DMS 273 treated with DMSO at 0.1 percent for 48 hours (cell line): ENCODE data around the gene SPAG4.

ENCODE experiments used
- DNase-seq: peaks from one replicate; lab custom pipeline; 2025; lab: John Stamatoyannopoulos, UW

The SPAG4 gene, protein sequence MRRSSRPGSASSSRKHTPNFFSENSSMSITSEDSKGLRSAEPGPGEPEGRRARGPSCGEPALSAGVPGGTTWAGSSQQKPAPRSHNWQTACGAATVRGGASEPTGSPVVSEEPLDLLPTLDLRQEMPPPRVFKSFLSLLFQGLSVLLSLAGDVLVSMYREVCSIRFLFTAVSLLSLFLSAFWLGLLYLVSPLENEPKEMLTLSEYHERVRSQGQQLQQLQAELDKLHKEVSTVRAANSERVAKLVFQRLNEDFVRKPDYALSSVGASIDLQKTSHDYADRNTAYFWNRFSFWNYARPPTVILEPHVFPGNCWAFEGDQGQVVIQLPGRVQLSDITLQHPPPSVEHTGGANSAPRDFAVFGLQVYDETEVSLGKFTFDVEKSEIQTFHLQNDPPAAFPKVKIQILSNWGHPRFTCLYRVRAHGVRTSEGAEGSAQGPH

DNA sequence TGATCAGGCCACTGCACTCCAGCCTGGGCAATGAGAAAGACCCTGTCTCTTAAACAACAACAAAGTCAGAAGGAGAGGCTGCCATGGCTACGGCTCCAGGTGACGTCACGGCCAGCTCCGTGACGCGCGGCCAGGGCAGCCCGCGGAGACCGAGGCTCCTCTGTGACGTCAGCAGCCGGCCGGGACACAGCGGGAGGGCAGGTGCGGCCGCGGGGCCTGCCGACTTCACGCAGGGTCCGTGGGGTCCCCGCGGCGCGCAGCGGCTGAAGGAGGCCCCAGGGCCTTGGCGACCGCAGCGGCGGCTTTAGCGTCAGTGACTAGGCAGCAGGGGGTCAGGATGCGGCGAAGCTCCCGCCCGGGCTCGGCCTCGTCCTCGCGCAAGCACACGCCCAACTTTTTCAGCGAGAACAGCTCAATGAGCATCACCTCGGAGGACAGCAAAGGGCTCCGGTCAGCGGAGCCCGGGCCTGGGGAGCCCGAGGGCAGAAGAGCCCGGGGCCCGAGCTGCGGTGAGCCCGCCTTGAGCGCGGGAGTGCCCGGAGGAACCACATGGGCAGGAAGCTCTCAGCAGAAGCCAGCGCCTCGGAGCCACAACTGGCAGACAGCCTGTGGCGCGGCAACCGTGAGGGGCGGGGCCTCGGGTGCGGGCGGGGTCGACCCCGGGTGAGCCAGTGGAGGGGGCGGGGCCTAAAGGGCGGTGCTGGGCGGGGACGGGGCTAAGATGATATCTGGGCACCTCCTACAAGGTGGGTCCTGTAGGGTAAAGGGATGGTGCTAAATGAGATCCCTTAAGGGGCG, at the start of gene SPAG4:
Gene SPAG4, plus strand, starts transcription at position 163 of the 798 bp plus-strand sequence. Its CDS starts 175 bp downstream, at position 338.
- DNase-seq = peak; percentile 97

DNA sequence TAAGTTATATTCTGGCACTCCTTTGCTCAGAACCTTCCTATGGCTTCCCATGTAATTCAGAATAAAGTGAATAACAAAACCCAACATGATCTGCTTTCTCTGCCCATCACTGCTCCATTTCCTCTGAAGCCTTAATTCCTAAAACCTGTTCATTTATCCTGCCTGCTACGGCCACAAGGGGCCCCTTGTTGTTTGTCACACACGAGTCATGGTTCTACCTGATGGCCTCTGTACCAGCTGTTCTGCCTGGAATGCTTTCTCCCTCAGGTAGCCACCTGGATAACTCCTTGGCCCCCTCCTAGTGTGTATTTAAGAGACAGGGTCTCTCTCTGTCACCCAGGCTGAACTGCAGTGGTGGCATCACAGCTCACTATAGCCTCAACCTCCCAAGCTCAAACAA, 47.0 kb upstream of the SPAG4 start:
- DNase-seq = no peak

DNA sequence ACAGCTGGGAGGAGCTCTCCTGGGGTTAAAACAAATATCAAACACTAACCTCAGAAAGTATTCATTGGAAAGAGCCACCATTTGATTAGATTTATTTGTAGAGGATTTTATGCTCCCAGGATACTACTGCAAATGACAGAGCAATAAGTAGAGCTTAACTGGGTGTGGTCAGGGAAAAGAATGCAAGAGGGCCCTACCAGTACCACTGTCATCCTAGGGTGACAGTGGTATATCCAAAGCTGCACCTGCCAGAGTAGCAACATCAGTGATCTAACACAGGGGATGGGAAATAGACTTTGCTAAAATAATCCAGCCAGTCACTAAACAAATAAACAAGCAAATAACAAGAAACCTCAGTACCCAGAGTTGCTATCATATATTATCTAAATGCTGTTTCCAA, 44.1 kb upstream of the SPAG4 start:
- DNase-seq = no peak

DNA sequence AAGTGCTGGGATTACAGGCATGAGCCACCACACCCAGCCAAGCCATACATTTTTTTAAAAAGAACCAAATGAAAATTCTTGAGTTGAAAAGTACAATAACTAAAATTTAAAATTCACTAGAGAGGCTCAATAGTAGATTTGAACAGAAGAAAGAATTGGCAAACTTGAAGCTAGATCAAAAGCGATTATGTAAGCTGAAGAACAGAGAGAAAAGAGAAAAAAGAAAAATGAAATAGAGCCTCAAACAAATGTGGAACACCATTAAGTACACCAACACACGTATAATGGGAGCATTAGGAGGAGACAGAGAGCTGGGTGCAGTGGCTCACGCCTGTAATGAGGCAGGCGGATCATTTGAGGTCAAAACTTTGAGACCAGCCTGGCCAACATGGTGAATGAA, 42.8 kb upstream of the SPAG4 start:
- no peak for DNase-seq

DNA sequence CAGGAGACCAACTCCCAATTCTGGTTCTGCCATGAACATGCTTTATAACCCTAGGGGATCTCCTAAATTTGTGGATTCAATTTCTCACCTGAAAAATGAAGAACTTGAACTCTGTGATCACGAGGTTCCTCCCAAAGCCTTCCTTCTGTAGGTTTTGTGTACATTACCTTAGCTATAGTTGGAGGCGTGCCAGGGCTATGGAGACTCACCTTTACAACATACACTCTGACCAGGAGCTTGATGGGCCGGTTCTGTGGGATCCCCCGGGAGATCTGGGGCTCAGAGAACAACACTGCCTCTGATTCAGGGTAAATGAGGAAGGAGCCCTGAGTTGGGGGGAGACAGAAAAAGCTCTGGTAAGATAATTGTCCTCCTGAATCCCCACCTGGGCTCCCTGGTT, 39.7 kb upstream of the SPAG4 start:
- DNase-seq = no peak

DNA sequence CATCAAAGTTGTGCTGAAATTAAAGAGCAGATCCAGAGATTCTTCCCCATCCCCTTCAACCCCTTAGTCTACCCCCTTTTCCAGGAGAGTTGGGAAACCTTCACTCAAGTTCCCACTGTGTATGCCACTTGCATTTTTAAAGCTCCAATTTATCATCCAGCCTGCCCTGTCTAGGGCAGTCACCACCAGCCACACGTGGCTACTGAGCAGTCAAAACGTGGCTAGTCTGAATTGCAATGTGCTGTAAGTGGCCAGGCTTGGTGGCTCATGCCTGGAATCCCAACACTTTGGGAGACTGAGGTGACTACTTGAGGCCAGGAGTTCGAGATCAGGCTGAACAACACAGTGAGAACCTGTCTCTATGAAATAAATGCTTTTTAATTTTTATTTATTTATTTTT, 38.8 kb upstream of the SPAG4 start:
- DNase-seq = no peak

DNA sequence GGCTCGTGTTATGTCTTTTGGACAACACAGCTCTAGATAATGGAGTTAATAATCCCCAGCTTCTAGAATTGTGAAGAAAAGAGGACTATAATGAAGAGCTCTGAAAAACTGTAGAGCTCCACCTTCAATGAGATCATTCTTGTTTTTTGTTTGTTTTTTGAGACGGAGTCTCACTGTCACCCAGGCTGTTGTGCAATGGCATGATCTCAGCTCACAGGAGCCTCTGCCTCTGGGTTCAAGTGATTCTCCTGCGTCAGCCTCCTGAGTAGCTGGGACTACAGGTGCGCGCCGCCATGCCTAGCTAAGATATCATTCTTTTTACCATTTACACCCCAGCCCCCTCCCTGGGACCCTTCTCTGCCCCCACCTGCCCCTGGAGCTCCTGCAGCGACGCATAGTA, 37.2 kb upstream of the SPAG4 start:
- DNase-seq = no peak

DNA sequence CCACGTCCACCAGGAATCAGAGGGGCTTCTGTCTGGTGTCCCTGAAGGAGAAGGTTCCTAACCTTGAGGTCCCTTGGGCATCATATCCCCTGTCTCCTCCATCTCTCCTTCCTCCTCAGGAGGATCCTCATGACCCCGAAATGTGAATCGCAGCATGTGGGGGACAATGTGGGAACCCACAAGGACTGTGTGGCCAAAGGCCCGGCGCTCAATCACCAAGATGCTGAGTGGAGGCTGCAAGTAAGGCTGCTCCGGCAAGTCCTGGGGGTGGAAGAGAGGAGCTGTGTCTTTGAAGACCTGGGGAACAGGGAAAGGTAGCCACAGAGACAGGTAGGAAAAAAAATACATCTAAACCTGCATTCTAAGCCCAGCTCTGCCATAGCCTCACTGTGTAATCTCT, 36.4 kb upstream of the SPAG4 start:
- no peak for DNase-seq

DNA sequence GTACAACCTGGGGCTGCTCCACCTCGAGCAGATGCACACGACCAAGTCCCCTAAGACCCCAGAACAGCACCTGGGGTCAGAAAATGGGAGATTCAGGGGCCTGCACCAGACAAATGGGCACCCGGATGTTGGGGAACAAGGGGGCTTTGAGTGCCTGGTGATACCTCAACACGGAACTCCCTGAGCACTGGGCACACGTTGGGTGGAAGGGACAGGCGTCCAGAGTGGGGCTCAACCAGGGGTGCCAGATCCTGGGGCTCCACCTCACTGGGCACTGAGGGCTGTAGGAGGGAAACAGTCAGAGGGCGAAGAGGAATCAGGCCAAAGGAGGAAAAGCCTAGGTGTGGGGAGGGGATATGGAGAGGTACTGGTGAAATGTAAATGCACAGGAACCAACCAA, 33.5 kb upstream of the SPAG4 start:
- no peak for DNase-seq

DNA sequence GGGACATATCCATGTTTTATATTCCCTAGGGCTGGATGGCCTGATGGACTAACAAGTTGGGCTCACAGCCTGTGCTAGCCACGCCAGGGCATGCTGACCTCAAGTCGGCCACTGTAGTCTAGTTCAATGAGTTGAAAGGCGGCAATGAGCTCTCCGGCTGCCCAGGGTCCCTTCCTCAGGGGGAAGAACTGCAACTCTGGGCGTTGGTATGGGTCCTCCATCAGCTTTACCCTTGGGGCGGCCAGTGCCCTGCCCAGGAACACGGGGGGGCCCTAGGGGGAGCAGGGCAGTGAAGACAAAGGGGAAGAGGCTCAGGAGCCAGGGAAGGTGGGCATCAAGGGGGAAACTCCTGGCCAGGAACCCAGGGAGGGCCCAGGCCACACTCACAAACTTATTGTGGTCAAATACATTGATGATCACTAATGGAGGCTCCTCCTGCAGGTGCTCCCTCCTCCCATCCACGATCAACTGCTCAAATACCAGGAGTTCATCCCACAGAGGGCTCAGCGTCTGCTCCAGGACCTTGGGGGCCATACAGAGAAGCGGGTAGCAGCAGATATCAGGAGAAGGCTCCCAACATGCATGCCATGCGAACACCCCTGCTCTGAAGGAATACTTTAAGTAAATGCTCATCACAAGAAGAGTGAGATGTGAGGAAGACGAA, 32.8 kb upstream of the SPAG4 start:
- DNase-seq = no peak

DNA sequence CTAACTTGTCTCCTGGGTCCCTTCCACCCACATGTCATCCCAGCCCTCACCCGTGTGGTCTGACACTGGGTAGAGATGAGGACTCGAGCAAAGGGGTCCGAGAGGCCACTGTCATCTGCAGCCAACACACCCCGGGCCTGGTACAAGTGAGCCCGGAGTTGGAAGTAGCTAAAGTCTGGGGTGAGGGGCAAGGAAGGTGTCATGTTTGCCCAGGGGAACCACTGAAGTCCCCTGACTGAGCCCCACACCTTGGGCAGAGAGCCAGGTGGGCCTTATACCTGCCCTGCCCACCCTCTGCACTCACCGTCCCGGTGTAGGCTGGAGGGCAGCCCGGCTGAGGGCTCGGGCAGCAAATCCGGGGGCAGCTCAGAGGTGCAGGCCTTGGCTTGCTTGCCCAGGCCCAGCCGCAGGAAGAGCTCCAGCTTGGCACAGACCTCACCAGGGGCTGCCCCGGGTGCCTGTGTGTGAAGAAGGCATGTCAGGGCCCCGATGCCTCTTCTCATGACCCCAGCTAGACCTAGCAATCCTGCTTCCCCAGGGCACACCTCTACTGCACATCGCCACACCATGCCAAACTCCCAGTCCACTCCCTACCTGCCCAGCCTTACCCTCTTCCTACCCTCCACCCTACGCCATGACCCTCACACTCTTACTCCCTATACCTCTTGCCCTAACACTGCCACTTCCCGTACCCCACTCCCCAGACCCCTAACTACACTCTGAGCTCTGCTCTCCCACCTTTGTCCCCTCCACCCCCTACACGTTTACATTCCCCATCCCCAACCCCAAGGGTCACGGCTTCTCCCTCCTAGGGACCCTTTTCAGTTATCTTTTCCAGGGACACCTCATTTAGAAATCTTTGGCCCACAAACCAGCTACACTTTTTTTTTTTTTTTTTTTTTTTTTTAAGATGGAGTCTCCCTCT, 31.7 kb upstream of the SPAG4 start:
- no peak for DNase-seq

DNA sequence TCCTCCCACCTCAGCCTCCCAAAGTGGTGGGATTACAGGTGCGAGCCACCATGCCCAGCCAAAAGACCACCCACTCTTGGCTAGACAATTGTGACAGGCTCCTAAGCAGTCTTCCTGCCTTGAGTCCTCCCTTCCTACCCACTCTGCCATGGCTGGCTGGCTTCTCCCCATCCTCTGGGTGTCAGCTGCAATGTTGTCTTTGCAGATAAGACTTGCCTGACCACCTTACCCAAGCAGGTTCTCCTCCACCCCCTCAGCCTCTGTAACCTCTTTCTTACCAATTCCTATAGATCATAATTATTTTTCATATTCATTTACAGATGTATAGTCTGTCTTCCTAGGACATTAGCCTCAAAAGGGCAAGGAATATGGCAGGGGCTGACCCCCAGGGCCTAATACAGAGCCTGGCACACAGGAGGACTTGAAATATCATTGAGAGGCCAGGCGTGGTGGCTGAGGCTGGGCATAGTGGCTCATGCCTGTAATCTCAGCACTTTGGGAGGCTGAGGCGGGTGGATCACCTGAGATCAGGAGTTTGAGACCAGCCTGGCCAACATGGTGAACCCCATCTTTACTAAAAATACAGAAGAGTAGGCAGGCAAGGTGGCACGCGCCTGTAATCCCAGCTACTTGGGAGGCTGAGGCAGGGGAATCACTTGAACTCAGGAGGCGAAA, 28.7 kb upstream of the SPAG4 start:
- DNase-seq = no peak

DNA sequence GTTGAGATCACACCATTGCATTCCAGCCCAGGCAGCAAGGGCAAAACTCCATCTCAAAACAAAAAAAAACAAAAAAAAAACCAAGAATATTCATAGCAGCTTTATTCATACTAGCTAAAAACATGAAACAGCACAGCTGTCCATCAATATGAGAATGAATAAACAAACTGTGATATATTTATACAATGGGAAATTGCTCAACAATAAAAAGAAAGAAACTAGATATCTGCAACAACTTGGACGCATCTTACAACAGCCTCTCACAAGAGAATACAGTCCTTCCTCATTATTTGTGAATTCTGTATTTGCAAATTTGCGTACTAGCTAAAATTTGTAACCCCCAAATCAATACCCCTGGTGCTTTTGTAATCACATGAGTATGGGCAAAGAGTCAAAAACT, 28.2 kb upstream of the SPAG4 start:
- no peak for DNase-seq

DNA sequence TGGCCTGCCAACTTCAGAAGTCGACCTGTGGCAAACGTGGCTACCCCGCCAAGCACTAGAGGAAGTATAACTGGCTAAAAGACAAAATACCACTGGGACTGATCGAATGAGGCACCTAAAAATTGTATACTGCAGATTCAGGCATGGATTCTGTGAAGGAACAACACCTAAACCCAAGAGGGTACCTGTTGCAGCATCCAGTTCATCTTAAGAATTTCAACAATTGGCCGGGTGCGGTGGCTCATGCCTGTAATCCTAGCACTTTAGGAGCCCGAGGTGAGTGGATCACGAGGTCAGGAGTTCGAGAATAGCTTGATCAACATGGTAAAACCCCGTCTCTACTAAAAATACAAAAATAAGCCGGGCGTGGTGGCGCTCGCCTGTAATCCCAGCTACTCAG, 27.2 kb upstream of the SPAG4 start:
- no peak for DNase-seq

DNA sequence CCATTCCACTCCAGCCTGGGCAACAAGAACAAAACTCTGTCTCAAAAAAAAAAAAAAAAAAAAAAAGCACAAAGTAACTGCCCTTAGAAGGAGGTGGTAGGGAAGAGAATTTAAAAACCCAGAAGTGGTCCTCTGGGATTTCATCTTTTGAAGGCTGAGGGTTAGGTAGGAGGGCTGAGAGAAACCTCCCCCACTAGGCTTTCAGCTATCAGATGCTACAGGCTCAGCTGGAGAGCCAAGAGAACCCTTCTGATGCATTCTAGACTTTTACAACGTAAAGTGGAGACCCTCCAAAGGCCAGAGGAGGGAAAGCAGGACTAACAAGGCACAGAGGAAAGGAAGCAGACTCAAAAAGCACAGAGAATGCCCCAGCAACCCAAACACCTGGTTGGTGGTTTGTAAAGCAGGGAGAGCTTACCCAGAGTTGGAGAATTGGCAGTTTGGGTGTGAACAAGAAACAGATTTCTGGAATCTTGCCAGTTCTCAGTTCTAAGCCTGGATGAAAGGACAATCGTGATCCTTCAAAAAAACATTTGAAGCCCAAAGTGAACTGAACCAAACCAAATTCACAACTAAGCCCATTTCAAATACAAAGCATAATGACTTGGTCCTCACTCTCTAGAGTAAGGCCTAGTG, 23.2 kb upstream of the SPAG4 start:
- no peak for DNase-seq

DNA sequence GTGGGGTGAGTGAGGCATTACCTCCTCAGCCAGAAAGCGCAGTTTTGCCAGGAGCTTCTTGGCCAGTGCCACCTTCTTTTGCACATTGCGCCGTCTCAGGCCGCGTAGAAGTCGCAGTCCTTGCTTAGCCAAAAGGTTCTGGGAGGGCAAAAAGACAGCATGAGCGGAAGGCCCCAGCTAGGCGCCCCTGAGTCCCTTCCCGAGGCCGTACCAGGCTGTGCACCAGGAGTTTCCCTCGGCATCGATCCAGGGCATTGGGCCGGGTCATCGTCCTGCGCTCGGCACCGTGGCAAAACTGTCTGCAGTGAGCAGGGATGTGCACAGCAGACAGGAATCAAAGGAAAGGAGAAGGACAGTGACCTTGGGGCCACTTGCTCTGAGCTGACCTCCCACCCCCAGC, 20.2 kb upstream of the SPAG4 start:
- DNase-seq = no peak

DNA sequence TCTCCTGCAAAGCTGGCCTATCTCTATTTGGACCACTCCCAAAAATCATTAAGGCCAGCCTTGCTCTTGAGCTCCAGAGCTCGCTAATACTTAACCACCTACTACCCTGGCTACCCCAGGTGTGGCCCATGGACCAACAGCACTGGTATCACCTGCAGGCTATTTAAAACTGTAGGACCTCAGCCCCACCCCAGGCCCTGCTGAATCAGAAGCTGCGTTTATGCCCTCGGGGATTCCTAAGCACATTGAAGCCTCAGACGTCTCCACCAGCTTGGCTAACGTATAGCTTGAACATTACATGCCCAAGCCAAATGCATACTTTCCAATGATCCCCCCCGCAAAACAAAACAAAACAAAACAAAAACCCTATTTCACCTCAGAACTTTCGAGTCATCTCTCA, 19.7 kb upstream of the SPAG4 start:
- no peak for DNase-seq

DNA sequence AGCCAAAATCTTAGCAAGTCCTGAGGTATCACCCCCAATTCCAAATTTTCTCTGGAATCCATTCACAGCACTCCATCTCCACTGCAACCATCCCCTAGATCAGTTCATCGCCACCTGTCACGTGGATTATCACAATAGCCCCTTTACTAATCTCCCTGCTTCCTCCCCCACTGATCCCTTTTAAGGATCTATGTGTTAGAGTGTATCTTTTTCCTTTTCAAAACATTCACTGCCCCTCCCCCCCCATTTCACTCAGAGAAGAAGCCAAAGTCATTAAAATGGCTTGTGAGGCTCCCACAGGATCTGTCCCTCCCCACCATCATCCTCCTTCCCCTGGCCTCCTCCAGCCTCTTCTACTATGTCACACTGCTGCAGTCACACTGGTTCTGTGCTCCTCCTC, 18.4 kb upstream of the SPAG4 start:
- DNase-seq = no peak

DNA sequence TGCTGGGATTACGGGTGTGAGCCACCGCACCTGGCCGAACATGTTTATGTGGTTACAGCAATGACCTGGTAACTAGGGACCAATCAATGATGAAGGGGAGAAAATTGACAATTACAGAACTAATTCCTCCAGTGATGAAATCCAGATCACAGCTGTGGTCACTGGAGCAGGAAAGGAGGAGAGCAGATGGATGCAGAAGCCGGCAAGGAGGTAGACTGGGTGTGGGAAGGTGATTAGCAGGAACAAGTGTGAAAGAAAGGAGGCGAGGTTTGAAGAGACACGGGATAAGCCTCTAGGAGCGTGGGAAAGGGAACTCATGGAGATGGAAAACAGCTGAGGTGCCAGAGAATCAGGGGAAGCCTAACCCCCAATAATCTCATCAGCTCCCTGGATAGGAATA, 17.2 kb upstream of the SPAG4 start:
- no peak for DNase-seq

DNA sequence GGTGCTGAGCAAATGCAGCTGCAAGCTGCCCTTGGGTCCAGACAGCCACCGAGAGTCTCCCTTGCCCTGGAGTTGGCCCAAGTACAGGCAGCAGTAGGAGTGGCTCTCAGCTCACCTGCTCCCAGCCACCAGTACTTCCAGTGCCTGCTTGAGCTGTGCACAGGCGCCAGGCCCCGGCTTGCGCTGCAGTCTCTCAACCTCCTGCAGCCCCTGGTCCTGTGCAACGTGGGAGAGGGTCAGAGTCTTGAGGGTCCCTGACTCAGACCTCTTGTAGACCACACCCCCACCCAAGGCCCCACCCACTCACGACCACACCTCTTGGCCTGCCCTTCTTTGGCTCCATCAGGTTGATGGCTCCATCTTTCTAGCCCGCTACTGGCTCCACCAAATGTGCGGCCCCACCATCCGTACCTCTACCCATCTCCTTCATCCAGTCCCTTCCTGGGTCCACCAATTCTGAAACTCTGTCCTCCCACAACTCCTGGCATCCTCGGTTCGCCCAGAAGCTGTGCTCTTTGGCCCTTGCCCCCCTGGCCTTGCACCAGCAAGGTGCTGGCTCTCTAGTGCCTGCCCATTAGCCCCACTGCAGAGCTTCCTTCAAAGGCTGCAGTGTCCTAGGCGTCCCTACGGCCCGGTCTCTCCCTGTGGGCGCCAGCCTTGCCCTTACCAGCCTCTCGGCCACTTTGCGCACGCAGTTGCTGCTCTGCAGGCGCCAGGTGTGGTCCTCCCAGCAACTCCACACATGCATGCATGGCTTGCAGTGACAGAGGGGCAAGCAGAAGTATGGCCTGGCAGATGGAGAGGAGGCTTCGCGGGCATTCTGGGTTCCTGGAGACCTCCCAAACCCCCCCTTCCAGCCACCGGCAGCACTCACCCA, 16.5 kb upstream of the SPAG4 start:
- DNase-seq = no peak
